GM12878 (cell line): ENCODE data around the gene ECSIT.
"Not testable (repeated sequence)": the region's sequence is repeated elsewhere in the genome, so short reads cannot be mapped to it uniquely, and the experiment has no call there.

Source experiments
- CBX5 ChIP-seq: sonication (generic); IDR thresholded peaks from 2 replicates; pipeline ENCODE4 v1.6.1; 2016; ENCODE audit warnings: low read depth, moderate library complexity, mild to moderate bottlenecking, inconsistent platforms
- EZH2 ChIP-seq: IDR thresholded peaks from 2 replicates; pipeline ENCODE4 v1.6.1; 2012; ENCODE audit warnings: low read depth, mild to moderate bottlenecking, control low read depth, inconsistent platforms, low read length, borderline replicate concordance; ENCODE audit not compliant: control insufficient read depth
- GABPA ChIP-seq: IDR thresholded peaks from 2 replicates; pipeline ENCODE4 v1.6.1; 2014; ENCODE audit warnings: antibody characterized with exemption, low read depth, mild to moderate bottlenecking, inconsistent platforms
- MTA3 ChIP-seq: IDR thresholded peaks from 2 replicates; pipeline ENCODE4 v1.6.1; 2012; ENCODE audit warnings: low read length, inconsistent platforms, borderline replicate concordance
- NBN ChIP-seq: fragments of 450-650 bp; IDR thresholded peaks from 2 replicates; pipeline ENCODE4 v1.6.1; 2016
- PAX5 ChIP-seq: IDR thresholded peaks from 2 replicates; pipeline ENCODE4 v1.6.1; 2011; ENCODE audit warnings: low read depth, low read length, borderline replicate concordance
- POLR2A ChIP-seq: IDR thresholded peaks from 2 replicates; pipeline ENCODE4 v1.6.1; 2011; ENCODE audit warnings: low read depth, mild to moderate bottlenecking, low read length
- SUZ12 ChIP-seq: fragments of 200-600 bp; sonication (generic); IDR thresholded peaks from one replicate; pipeline ENCODE4 v1.6.1; 2018; ENCODE audit warnings: antibody characterized with exemption, mild to moderate bottlenecking; ENCODE audit not compliant: unreplicated experiment
- YBX1 ChIP-seq: fragments of 450-650 bp; IDR thresholded peaks from 2 replicates; pipeline ENCODE4 v1.6.1; 2016; ENCODE audit warnings: antibody characterized with exemption
- ZBTB4 ChIP-seq: fragments of 450-650 bp; formaldehyde crosslinking; IDR thresholded peaks from 2 replicates; pipeline ENCODE4 v1.4.0; 2022; ENCODE audit warnings: mild to moderate bottlenecking, moderate library complexity
- TF ChIP-seq, protein P1 (sequence below), 3 experiments: IDR thresholded peaks in 2 of 3; conservative IDR thresholded peaks in 1 of 3; 2 replicates each; pipeline ENCODE4 v1.5.1; 2011; ENCODE audit warnings: low read depth in 3 of 3, low read length in 3 of 3, mild to moderate bottlenecking in 3 of 3, control low read depth in 2 of 3, moderate library complexity in 2 of 3, inconsistent platforms in 1 of 3, mixed read lengths in 1 of 3; ENCODE audit not compliant: control insufficient read depth in 2 of 3, insufficient read depth in 1 of 3; ENCODE audit errors: extremely low read depth in 1 of 3
- TF ChIP-seq, protein P2 (sequence below): IDR thresholded peaks from 2 replicates; pipeline ENCODE4 v1.6.1; 2012; ENCODE audit warnings: mild to moderate bottlenecking, low read depth, low read length

- not testable (repeated sequence) for TF ChIP-seq SUZ12; POLR2A; YBX1; PAX5; EZH2; ZBTB4 (CRISPR knock-in tag); MTA3; NBN; CBX5; GABPA
- TF ChIP-seq, protein P1, sequence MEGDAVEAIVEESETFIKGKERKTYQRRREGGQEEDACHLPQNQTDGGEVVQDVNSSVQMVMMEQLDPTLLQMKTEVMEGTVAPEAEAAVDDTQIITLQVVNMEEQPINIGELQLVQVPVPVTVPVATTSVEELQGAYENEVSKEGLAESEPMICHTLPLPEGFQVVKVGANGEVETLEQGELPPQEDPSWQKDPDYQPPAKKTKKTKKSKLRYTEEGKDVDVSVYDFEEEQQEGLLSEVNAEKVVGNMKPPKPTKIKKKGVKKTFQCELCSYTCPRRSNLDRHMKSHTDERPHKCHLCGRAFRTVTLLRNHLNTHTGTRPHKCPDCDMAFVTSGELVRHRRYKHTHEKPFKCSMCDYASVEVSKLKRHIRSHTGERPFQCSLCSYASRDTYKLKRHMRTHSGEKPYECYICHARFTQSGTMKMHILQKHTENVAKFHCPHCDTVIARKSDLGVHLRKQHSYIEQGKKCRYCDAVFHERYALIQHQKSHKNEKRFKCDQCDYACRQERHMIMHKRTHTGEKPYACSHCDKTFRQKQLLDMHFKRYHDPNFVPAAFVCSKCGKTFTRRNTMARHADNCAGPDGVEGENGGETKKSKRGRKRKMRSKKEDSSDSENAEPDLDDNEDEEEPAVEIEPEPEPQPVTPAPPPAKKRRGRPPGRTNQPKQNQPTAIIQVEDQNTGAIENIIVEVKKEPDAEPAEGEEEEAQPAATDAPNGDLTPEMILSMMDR (IDR thresholded peaks at IDR 0.05 in 2 of 3, conservative IDR thresholded peaks at IDR 0.05 in 1 of 3; ENCODE audit: control insufficient read depth in 2 of 3, extremely low read depth in 1 of 3, insufficient read depth in 1 of 3, low read depth in 3 of 3, low read length in 3 of 3) = not testable (repeated sequence)
- TF ChIP-seq, protein P2, sequence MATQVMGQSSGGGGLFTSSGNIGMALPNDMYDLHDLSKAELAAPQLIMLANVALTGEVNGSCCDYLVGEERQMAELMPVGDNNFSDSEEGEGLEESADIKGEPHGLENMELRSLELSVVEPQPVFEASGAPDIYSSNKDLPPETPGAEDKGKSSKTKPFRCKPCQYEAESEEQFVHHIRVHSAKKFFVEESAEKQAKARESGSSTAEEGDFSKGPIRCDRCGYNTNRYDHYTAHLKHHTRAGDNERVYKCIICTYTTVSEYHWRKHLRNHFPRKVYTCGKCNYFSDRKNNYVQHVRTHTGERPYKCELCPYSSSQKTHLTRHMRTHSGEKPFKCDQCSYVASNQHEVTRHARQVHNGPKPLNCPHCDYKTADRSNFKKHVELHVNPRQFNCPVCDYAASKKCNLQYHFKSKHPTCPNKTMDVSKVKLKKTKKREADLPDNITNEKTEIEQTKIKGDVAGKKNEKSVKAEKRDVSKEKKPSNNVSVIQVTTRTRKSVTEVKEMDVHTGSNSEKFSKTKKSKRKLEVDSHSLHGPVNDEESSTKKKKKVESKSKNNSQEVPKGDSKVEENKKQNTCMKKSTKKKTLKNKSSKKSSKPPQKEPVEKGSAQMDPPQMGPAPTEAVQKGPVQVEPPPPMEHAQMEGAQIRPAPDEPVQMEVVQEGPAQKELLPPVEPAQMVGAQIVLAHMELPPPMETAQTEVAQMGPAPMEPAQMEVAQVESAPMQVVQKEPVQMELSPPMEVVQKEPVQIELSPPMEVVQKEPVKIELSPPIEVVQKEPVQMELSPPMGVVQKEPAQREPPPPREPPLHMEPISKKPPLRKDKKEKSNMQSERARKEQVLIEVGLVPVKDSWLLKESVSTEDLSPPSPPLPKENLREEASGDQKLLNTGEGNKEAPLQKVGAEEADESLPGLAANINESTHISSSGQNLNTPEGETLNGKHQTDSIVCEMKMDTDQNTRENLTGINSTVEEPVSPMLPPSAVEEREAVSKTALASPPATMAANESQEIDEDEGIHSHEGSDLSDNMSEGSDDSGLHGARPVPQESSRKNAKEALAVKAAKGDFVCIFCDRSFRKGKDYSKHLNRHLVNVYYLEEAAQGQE = not testable (repeated sequence)
Measured at GRCh38 chr19:11458912-11459311, 70.0 kb downstream of the ECSIT start.
